WTC11 (cell line): ENCODE results near the gene MCUB. TPM values are rescaled to one million over a fixed set of nuclear protein-coding genes. Genes with fewer than 3 reads are reported as not detected.

ENCODE experiments used
- ATAC-seq: fragments of 200-7000 bp; cut with Tn5 transposase; 2 replicates; pipeline ENCODE4 v1.10.0; 2021; ENCODE audit warnings: mild to moderate bottlenecking, moderate library complexity
- CTCF ChIA-PET: fragments of 300-600 bp; sonication (Branson Sonifier 250); formaldehyde crosslinking; loops from one replicate; lab custom pipeline; 2021; ENCODE audit warnings: antibody characterized with exemption; lab: Charles Lee
- POLR2A ChIA-PET: fragments of 350-600 bp; sonication (Branson Sonifier 250); formaldehyde crosslinking; loops from one replicate; lab custom pipeline; 2021; ENCODE audit warnings: antibody characterized with exemption; lab: Charles Lee
- DNase-seq: peaks from one replicate; pipeline ENCODE4 v3.0.0; 2021; ENCODE audit warnings: low spot score
- H3K27ac Mint-ChIP-seq: 2 replicates; pipeline ENCODE4 v1.8.0; 2021; ENCODE audit warnings: mixed read lengths
- H3K27me3 Mint-ChIP-seq: 2 replicates; pipeline ENCODE4 v1.8.0; 2021; ENCODE audit warnings: low read depth, mild to moderate bottlenecking, moderate library complexity, mixed read lengths
- H3K36me3 Mint-ChIP-seq: 2 replicates; pipeline ENCODE4 v1.8.0; 2021; ENCODE audit warnings: mixed read lengths
- H3K4me1 Mint-ChIP-seq: 2 replicates; pipeline ENCODE4 v1.8.0; 2022; ENCODE audit warnings: mixed read lengths
- H3K4me3 Mint-ChIP-seq: 2 replicates; pipeline ENCODE4 v1.8.0; 2021; ENCODE audit warnings: mild to moderate bottlenecking, moderate library complexity, mixed read lengths
- H3K9me3 Mint-ChIP-seq: 2 replicates; pipeline ENCODE4 v1.8.0; 2021; ENCODE audit warnings: mixed read lengths
- ATF3 ChIP-seq: sonication (generic); formaldehyde crosslinking; conservative IDR thresholded peaks from 2 replicates; pipeline ENCODE4 v1.8.1; 2022; ENCODE audit warnings: mild to moderate bottlenecking, missing genetic modification reagents
- CREM ChIP-seq: sonication (generic); formaldehyde crosslinking; IDR thresholded peaks from 2 replicates; pipeline ENCODE4 v1.8.1; 2022; ENCODE audit warnings: mild to moderate bottlenecking, missing genetic modification reagents, moderate library complexity
- ELF4 ChIP-seq: sonication (generic); formaldehyde crosslinking; IDR thresholded peaks from 2 replicates; pipeline ENCODE4 v1.8.1; 2022; ENCODE audit warnings: low read depth, mild to moderate bottlenecking, moderate library complexity, missing genetic modification reagents
- ERG ChIP-seq: fragments of 250-450 bp; sonication (Bioruptor Pico); IDR thresholded peaks from 2 replicates; pipeline ENCODE4 v1.8.0; 2021; ENCODE audit warnings: mild to moderate bottlenecking
- GRHL2 ChIP-seq: fragments of 250-450 bp; sonication (Bioruptor Pico); IDR thresholded peaks from 2 replicates; pipeline ENCODE4 v1.8.0; 2022; ENCODE audit warnings: mild to moderate bottlenecking, moderate library complexity; ENCODE audit not compliant: insufficient replicate concordance, severe bottlenecking
- GTF2I ChIP-seq: fragments of 250-450 bp; sonication (Bioruptor Pico); conservative IDR thresholded peaks from 2 replicates; pipeline ENCODE4 v1.4.0; 2021; ENCODE audit warnings: mild to moderate bottlenecking
- HMGA2 ChIP-seq: fragments of 250-450 bp; sonication (Bioruptor Pico); IDR thresholded peaks from 2 replicates; pipeline ENCODE4 v1.4.0; 2021; ENCODE audit warnings: mild to moderate bottlenecking, moderate library complexity
- IRF1 ChIP-seq: sonication (generic); formaldehyde crosslinking; IDR thresholded peaks from 2 replicates; pipeline ENCODE4 v1.8.0; 2023; ENCODE audit warnings: missing genetic modification reagents
- IRF2 ChIP-seq: sonication (generic); formaldehyde crosslinking; IDR thresholded peaks from 2 replicates; pipeline ENCODE4 v1.8.0; 2022; ENCODE audit warnings: low read depth, missing genetic modification reagents, borderline replicate concordance
- KAT7 ChIP-seq: sonication (generic); formaldehyde crosslinking; IDR thresholded peaks from 2 replicates; pipeline ENCODE4 v1.8.1; 2023; ENCODE audit warnings: missing genetic modification reagents, mild to moderate bottlenecking, borderline replicate concordance
- NR3C1 ChIP-seq: sonication (generic); formaldehyde crosslinking; conservative IDR thresholded peaks from 2 replicates; pipeline ENCODE4 v1.8.1; 2023; ENCODE audit warnings: low read depth, mild to moderate bottlenecking, missing genetic modification reagents
- PREB ChIP-seq: sonication (generic); formaldehyde crosslinking; IDR thresholded peaks from 2 replicates; pipeline ENCODE4 v1.8.1; 2022; ENCODE audit warnings: mild to moderate bottlenecking, missing genetic modification reagents, moderate library complexity, borderline replicate concordance
- SMAD4 ChIP-seq: sonication (generic); formaldehyde crosslinking; IDR thresholded peaks from 2 replicates; pipeline ENCODE4 v1.8.0; 2022; ENCODE audit warnings: mild to moderate bottlenecking, missing genetic modification reagents
- SP1 ChIP-seq: sonication (generic); formaldehyde crosslinking; conservative IDR thresholded peaks from 2 replicates; pipeline ENCODE4 v1.8.1; 2022; ENCODE audit warnings: missing genetic modification reagents
- USF2 ChIP-seq: sonication (generic); formaldehyde crosslinking; IDR thresholded peaks from 2 replicates; pipeline ENCODE4 v1.8.1; 2023; ENCODE audit warnings: mild to moderate bottlenecking, missing genetic modification reagents, moderate library complexity
- ZBTB21 ChIP-seq: sonication (generic); formaldehyde crosslinking; IDR thresholded peaks from 2 replicates; pipeline ENCODE4 v1.8.1; 2023; ENCODE audit warnings: mild to moderate bottlenecking, missing genetic modification reagents, borderline replicate concordance
- ZMAT4 ChIP-seq: fragments of 250-450 bp; sonication (Bioruptor Pico); IDR thresholded peaks from 2 replicates; pipeline ENCODE4 v1.9.0; 2021; ENCODE audit warnings: mild to moderate bottlenecking
- ZNF138 ChIP-seq: sonication (generic); formaldehyde crosslinking; conservative IDR thresholded peaks from 2 replicates; pipeline ENCODE4 v1.8.1; 2022; ENCODE audit warnings: mild to moderate bottlenecking, moderate library complexity, missing genetic modification reagents
- ZNF219 ChIP-seq: sonication (generic); formaldehyde crosslinking; IDR thresholded peaks from 2 replicates; pipeline ENCODE4 v1.8.0; 2023; ENCODE audit warnings: missing genetic modification reagents, mild to moderate bottlenecking, borderline replicate concordance
- ZNF263 ChIP-seq: sonication (generic); formaldehyde crosslinking; IDR thresholded peaks from 2 replicates; pipeline ENCODE4 v1.8.1; 2022; ENCODE audit warnings: low read depth, mild to moderate bottlenecking, moderate library complexity, missing genetic modification reagents
- ZNF281 ChIP-seq: sonication (generic); formaldehyde crosslinking; IDR thresholded peaks from 2 replicates; pipeline ENCODE4 v1.8.0; 2023; ENCODE audit warnings: mild to moderate bottlenecking, missing genetic modification reagents
- ZNF396 ChIP-seq: fragments of 250-450 bp; sonication (Bioruptor Pico); IDR thresholded peaks from 2 replicates; pipeline ENCODE4 v1.8.0; 2021; ENCODE audit warnings: mild to moderate bottlenecking, moderate library complexity, borderline replicate concordance
- ZNF423 ChIP-seq: fragments of 250-450 bp; sonication (Bioruptor Pico); IDR thresholded peaks from 2 replicates; pipeline ENCODE4 v2.1.2; 2022; ENCODE audit warnings: mild to moderate bottlenecking, moderate library complexity
- ZNF532 ChIP-seq: fragments of 250-450 bp; sonication (Bioruptor Pico); IDR thresholded peaks from 2 replicates; pipeline ENCODE4 v1.9.0; 2021; ENCODE audit warnings: mild to moderate bottlenecking, borderline replicate concordance
- total RNA-seq: library from RNA; stranded (reverse); gene quantifications from 3 replicates; pipeline ENCODE4 v1.2.3, GENCODE V29; 2021

MCUB gene
- total RNA-seq, 1 experiment from 2014 or later: 26.8 TPM

- Mint-ChIP-seq H3K27ac (no peak overlapping the region), H3K36me3 (peaks cover 39% of the 10 kb centered on the region), H3K9me3 (no peaks in the 10 kb centered on the region), H3K4me3 (no peak overlapping the region), H3K27me3 (no peaks in the 10 kb centered on the region), H3K4me1 (no peaks in the 10 kb centered on the region)
- ChIA-PET CTCF (no interaction called here), POLR2A (no interaction called here)
- TF ChIP-seq SMAD4 (CRISPR knock-in tag) (no peak), PREB (CRISPR knock-in tag) (no peak), USF2 (CRISPR knock-in tag) (no peak), NR3C1 (CRISPR knock-in tag) (no peak), ATF3 (CRISPR knock-in tag) (no peak), ZNF281 (CRISPR knock-in tag) (no peak), ZNF263 (CRISPR knock-in tag) (no peak), ELF4 (CRISPR knock-in tag) (no peak), ZNF219 (CRISPR knock-in tag) (no peak), SP1 (no peak), KAT7 (CRISPR knock-in tag) (no peak), IRF2 (CRISPR knock-in tag) (no peak), HMGA2 (no peak), GRHL2 (CRISPR knock-in tag) (no peak), GTF2I (no peak), ZMAT4 (no peak), ZBTB21 (CRISPR knock-in tag) (no peak)
- ATAC-seq (no peak), DNase-seq (no peak)
These were observed 131.4 kb downstream of the MCUB start for GRCh38 chr4:109691411-109691920.

GRCh38 chr4:109698656-109699055, 138.6 kb downstream of the MCUB start:
- Mint-ChIP-seq H3K27ac (no peak overlapping the region), H3K4me1 (peaks cover 15% of the 10 kb centered on the region), H3K4me3 (no peak overlapping the region), H3K9me3 (peaks cover 7% of the 10 kb centered on the region; the same call in 1 of the 2 replicates), H3K36me3 (peaks cover 29% of the 10 kb centered on the region), H3K27me3 (no peaks in the 10 kb centered on the region)
- DNase-seq (no peak), ATAC-seq (no peak)
- CTCF ChIA-PET: no interaction called here
- POLR2A ChIA-PET: no interaction called here
- TF ChIP-seq GRHL2 (CRISPR knock-in tag): no peak
- TF ChIP-seq ZNF396 (CRISPR knock-in tag): no peak
- TF ChIP-seq ZNF138 (CRISPR knock-in tag): no peak
- no peak for TF ChIP-seq ZNF532 (CRISPR knock-in tag)
- no peak for TF ChIP-seq ERG (CRISPR knock-in tag)
- no peak for TF ChIP-seq IRF1 (CRISPR knock-in tag)
- no peak for TF ChIP-seq KAT7 (CRISPR knock-in tag)
- TF ChIP-seq ZNF423 (CRISPR knock-in tag): no peak
- no peak for TF ChIP-seq CREM (CRISPR knock-in tag)
